Activated CD4-positive, alpha-beta memory T cell treated with anti-CD3 and anti-CD28 coated beads for 36 hours (primary cell): Measurements from ENCODE around the gene CKAP5. TPM values are rescaled to one million over a fixed set of nuclear protein-coding genes. Genes with fewer than 3 reads are reported as not detected.

Experiments used
- CTCF ChIA-PET: fragments of 350-600 bp; sonication (Branson Sonifier 250); formaldehyde crosslinking; loops from one replicate; lab custom pipeline; 2021; ENCODE audit warnings: antibody characterized with exemption, inconsistent platforms; lab: Charles Lee
- POLR2A ChIA-PET: fragments of 350-600 bp; sonication (Branson Sonifier 250); formaldehyde crosslinking; loops from one replicate; lab custom pipeline; 2021; ENCODE audit warnings: antibody characterized with exemption; lab: Charles Lee
- DNase-seq: peaks from one replicate; pipeline ENCODE4 v3.0.0-alpha.2; 2020
- H3K27ac Mint-ChIP-seq: one replicate; pipeline ENCODE4 v1.8.0; 2021; ENCODE audit warnings: mixed read lengths
- H3K27me3 Mint-ChIP-seq: one replicate; pipeline ENCODE4 v1.8.0; 2021; ENCODE audit warnings: mixed read lengths
- H3K36me3 Mint-ChIP-seq: one replicate; pipeline ENCODE4 v1.8.0; 2021; ENCODE audit warnings: mixed read lengths
- H3K4me1 Mint-ChIP-seq: one replicate; pipeline ENCODE4 v1.8.0; 2021; ENCODE audit warnings: low read depth, mixed read lengths
- H3K4me3 Mint-ChIP-seq: one replicate; pipeline ENCODE4 v1.8.0; 2021; ENCODE audit warnings: mild to moderate bottlenecking, mixed read lengths
- H3K9me3 Mint-ChIP-seq: one replicate; pipeline ENCODE4 v1.8.0; 2021; ENCODE audit warnings: mixed read lengths
- intact Hi-C: fragments of 100-400 bp; cut with micrococcal nuclease; formaldehyde crosslinking; loops from one replicate; pipeline ENCODE4 v1.15.1; 2023
- total RNA-seq, 2 experiments: library from RNA; stranded (reverse); gene quantifications; one replicate each; pipeline ENCODE4 v1.2.3, GENCODE V29; 2021

The CKAP5 gene
- total RNA-seq, 2 experiments from 2014 or later = 174 TPM

DNA sequence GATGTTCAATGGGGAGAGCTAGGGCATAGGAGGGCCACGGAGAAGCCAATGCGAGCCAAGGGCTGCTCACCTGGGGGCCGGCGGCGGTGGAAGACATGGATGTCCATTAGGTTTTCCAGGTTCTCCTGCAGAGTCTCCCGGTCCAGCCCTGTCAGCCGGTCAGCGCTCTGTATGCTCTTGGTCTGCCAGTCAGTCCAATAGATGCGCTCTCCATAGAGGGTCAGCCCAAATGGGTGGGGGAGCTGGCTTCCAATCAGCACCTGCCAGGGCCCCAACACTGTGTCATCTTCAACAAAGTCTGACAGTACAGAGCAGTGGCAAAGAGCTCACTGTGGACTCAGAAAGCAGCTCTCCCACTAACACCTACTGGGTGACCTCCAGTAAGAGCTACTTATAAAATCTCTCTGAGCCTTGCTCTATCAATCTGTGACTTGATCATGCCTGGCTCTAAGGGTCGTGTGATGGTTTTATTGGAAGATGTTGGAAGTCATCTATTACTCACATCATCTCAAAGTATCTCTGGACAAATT lies 33.0 kb upstream of the CKAP5 start:
- CTCF ChIA-PET = interaction anchor here (1.1 to 3.7 kb wide), 2 partner anchors 17 to 275 kb away, joined by 3 to 17 read pairs; no protein-coding TSS in a partner anchor
- DNase-seq = no peak
- Mint-ChIP-seq H3K4me3 (no peak overlapping the region), H3K36me3 (no peaks in the 10 kb centered on the region), H3K27ac (no peak overlapping the region), H3K4me1 (no peaks in the 10 kb centered on the region), H3K9me3 (no peaks in the 10 kb centered on the region), H3K27me3 (peaks cover 4% of the 10 kb centered on the region)
- intact Hi-C loops = no loop called here
- POLR2A ChIA-PET = no interaction called here

DNA sequence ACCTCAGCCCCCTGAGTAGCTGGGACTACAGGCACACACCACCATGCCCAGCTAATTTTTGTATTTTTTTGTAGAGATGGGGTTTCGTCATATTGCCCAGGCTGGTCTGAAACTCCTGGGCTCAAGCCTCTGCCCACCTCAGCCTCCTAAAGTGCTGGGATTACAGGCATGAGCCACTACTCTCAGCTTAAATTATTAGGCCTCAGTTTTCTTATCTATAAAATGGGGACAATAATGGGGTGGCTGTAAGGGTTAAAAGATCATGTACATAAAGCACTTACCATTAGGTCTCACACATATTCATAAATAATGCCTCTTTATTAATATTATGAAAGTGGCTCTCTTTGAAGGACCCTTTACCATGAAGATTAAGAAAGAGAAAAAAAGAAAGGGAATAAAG lies 31.5 kb upstream of the CKAP5 start:
- CTCF ChIA-PET = interaction anchor here (2.5 kb wide), 1 partner anchor 276 kb away, joined by 8 read pairs; no protein-coding TSS in a partner anchor
- POLR2A ChIA-PET = no interaction called here

DNA sequence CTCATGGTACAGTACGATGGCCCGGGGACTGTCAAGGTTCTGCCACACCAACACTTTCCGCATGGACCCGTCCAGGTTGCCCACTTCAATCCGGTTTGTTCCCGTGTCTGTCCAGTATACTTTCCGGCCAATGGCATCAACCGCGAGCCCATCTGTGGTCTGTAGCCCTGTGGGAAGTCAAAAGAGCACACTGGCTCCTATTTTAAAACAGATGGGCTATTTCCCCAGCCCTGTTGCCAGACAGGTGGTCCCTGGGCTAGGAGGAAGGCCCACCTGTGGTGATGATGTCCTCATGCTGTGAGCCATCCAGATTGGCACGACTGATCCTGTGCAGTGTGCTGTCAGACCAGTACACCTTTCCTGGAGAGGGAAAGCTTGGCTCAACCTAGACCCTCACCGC lies 30.4 kb upstream of the CKAP5 start:
- no peaks in the 10 kb centered on the region for H3K27me3 Mint-ChIP-seq
- H3K36me3 Mint-ChIP-seq = no peaks in the 10 kb centered on the region
- intact Hi-C loops = no loop called here
- ChIA-PET POLR2A (no interaction called here), CTCF (interaction anchor here (2.5 kb wide), 1 partner anchor 277 kb away, joined by 8 read pairs; no protein-coding TSS in a partner anchor)
- no peak for DNase-seq
- no peaks in the 10 kb centered on the region for H3K9me3 Mint-ChIP-seq
- H3K27ac Mint-ChIP-seq = no peak overlapping the region
- no peaks in the 10 kb centered on the region for H3K4me1 Mint-ChIP-seq
- no peak overlapping the region for H3K4me3 Mint-ChIP-seq

More for the DNA sequence above, 31.5 kb upstream of the CKAP5 start:
- H3K4me1 Mint-ChIP-seq = no peaks in the 10 kb centered on the region
- H3K27ac Mint-ChIP-seq = no peak overlapping the region
- H3K27me3 Mint-ChIP-seq = no peaks in the 10 kb centered on the region
- no peaks in the 10 kb centered on the region for H3K36me3 Mint-ChIP-seq
- intact Hi-C loops = no loop called here
- DNase-seq = no peak
- H3K4me3 Mint-ChIP-seq = no peak overlapping the region
- H3K9me3 Mint-ChIP-seq = no peaks in the 10 kb centered on the region

DNA sequence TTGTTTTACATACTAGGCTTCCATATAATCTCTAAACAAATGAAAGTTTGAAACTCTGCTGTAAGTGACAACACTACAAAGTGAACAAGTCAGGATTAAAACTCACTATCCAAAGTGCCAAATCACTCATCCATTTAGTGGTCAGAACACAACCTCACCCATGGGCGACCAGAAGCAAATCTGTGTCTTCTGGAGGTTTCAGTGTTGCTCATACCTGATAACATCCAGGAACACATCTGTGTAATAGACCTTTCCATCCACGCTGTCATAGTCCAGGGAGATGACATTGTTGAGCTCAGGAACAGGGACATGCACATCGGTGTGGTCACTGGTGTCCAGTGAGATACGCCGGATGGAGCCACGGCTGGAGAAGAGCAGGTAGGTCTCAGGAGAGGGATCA lies 28.5 kb upstream of the CKAP5 start:
- POLR2A ChIA-PET = no interaction called here
- CTCF ChIA-PET = interaction anchor here (0.6 kb wide), 1 partner anchor 179 kb away, joined by 3 read pairs; no protein-coding TSS in a partner anchor
- intact Hi-C loops = no loop called here

DNA sequence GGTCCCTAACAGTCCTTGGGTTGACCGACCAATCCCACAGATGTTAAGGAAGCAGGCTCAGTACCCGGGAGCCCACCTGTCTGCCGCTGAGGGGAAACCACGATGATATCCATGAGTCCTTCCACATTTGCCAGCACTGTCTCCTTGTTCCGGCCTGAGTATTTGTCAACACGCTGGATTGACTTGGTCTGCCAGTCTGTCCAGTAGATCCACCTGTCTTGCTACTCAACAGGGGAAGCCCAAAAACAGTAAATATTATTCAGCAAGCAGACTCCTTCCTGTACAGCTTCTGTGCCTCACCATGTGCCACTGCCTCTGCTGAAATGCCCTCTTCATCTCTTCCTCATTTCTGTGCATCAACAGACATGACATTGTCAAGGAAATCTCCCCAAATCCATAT lies 22.8 kb upstream of the CKAP5 start:
- intact Hi-C loops = no loop called here
- ChIA-PET CTCF (no interaction called here), POLR2A (no interaction called here)
- Mint-ChIP-seq H3K27ac (no peak overlapping the region), H3K36me3 (no peaks in the 10 kb centered on the region), H3K9me3 (no peaks in the 10 kb centered on the region), H3K4me3 (no peak overlapping the region), H3K4me1 (no peaks in the 10 kb centered on the region), H3K27me3 (no peaks in the 10 kb centered on the region)
- DNase-seq = no peak

More for the DNA sequence above, 28.5 kb upstream of the CKAP5 start:
- Mint-ChIP-seq H3K27ac (no peak overlapping the region), H3K4me1 (no peaks in the 10 kb centered on the region), H3K9me3 (no peaks in the 10 kb centered on the region), H3K36me3 (no peaks in the 10 kb centered on the region), H3K4me3 (no peak overlapping the region), H3K27me3 (no peaks in the 10 kb centered on the region)
- DNase-seq = no peak

DNA sequence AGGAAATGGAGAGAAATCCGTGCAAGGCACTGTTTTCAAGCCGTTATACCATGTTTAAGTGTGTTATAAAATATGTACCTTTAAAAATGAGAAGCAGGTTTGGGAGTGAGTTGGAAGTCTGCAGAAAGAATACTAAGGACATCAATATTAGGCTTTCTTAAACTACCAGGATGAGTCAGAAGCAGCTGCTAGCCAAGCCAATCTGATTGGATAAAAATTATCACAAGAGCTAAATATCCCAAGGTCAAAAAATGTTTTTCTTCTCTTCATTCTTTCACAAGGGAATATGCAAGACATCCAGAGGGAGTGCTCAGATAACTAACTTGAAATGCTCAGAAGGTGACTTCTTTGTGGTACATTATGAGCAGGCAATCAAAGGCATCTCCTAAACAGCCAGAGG lies 19.3 kb upstream of the CKAP5 start:
- ChIA-PET POLR2A (no interaction called here), CTCF (interaction anchor here (0.6 to 2.2 kb wide), 2 partner anchors 16 to 296 kb away, joined by 3 to 6 read pairs; no protein-coding TSS in a partner anchor)
- no peaks in the 10 kb centered on the region for H3K36me3 Mint-ChIP-seq
- intact Hi-C loops = no loop called here
- H3K27me3 Mint-ChIP-seq = no peaks in the 10 kb centered on the region
- no peak overlapping the region for H3K27ac Mint-ChIP-seq
- H3K4me1 Mint-ChIP-seq = no peaks in the 10 kb centered on the region
- no peaks in the 10 kb centered on the region for H3K9me3 Mint-ChIP-seq
- H3K4me3 Mint-ChIP-seq = no peak overlapping the region
- DNase-seq = no peak

DNA sequence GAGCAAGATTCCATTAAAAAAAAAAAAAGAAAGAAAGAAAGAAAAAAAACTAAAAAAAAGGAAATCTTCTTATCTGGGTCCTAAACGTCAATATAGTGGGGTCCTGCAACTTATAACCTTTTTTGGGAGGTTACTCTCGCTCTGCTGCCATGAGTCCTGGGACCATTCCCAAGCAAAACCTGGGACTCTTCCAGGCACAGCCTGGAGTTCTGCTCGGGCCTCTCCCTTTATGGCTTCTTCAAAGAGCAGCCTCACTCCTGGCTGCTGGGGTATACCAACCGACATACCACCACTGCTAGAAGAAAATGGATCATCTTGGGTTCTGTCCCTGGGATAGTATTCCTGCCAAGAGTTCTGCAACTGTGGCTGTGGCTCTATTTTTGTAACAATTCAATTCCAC lies 14.1 kb upstream of the CKAP5 start:
- ChIA-PET CTCF (interaction anchor here (0.7 kb wide), 1 partner anchor 274 kb away, joined by 3 read pairs; no protein-coding TSS in a partner anchor), POLR2A (no interaction called here)
- no peak overlapping the region for H3K4me3 Mint-ChIP-seq
- no peaks in the 10 kb centered on the region for H3K4me1 Mint-ChIP-seq
- H3K27me3 Mint-ChIP-seq = no peaks in the 10 kb centered on the region
- intact Hi-C loops = loop anchor here (1.0 kb wide), 1 partner anchor 26 kb away; no protein-coding TSS in a partner anchor
- no peaks in the 10 kb centered on the region for H3K9me3 Mint-ChIP-seq
- no peaks in the 10 kb centered on the region for H3K36me3 Mint-ChIP-seq
- H3K27ac Mint-ChIP-seq = no peak overlapping the region
- DNase-seq = no peak

DNA sequence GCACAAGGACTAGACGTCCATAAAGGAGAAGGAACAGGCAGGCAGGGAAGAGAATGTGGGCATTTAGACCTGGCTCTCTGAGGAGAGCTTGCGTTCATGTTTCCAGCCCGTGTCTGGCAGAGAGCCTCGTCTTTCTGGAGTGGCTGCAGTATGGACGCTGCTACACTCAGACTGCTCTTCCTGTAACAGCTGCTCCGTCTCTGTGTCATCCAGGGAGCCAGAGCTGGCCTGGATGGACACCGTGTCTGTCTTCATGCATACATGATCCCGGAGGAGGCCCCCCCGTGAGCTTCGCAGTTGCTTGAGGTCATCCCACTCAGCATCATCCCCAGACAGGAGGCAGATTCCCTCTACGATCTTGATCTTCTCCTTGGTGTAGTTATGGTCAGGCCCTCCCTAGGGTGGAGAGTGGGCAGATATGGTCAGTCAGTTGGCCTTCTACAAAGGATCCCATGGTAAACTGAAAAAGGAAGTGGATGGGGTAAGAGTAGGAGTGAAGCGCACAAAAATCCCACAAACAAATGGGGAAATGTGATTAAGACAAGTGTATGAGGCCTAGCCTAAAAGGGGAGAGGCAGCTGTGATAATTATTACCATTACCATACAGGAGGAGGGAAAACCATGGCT lies 13.0 kb upstream of the CKAP5 start:
- no peaks in the 10 kb centered on the region for H3K36me3 Mint-ChIP-seq
- ChIA-PET POLR2A (no interaction called here), CTCF (no interaction called here)
- intact Hi-C loops = no loop called here
- H3K9me3 Mint-ChIP-seq = no peaks in the 10 kb centered on the region
- H3K4me3 Mint-ChIP-seq = no peak overlapping the region
- no peaks in the 10 kb centered on the region for H3K27me3 Mint-ChIP-seq
- no peak overlapping the region for H3K27ac Mint-ChIP-seq
- DNase-seq = no peak
- H3K4me1 Mint-ChIP-seq = no peaks in the 10 kb centered on the region

DNA sequence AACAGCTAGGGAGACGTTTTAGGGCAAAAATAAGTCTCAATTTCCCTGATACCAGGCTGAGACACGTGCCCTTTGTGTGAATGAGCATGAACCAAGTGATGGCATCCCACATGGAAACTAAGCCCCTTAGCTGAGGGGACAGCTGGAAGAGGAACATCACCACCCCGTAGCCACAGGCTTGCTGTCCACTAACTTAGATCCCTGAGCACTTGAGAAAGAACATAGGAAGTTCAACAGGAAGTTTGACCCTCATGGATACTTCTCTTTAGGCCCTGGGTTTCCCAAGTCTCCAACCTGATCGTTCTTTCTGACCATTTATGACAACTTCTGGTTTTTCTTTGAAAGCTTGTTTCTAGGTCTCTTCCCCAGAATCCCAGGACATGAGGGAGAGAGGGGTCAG lies 11.6 kb upstream of the CKAP5 start:
- Mint-ChIP-seq H3K4me3 (no peak overlapping the region), H3K36me3 (no peaks in the 10 kb centered on the region), H3K27me3 (no peaks in the 10 kb centered on the region), H3K27ac (no peak overlapping the region), H3K9me3 (no peaks in the 10 kb centered on the region), H3K4me1 (no peaks in the 10 kb centered on the region)
- ChIA-PET POLR2A (no interaction called here), CTCF (no interaction called here)
- intact Hi-C loops = no loop called here
- no peak for DNase-seq

DNA sequence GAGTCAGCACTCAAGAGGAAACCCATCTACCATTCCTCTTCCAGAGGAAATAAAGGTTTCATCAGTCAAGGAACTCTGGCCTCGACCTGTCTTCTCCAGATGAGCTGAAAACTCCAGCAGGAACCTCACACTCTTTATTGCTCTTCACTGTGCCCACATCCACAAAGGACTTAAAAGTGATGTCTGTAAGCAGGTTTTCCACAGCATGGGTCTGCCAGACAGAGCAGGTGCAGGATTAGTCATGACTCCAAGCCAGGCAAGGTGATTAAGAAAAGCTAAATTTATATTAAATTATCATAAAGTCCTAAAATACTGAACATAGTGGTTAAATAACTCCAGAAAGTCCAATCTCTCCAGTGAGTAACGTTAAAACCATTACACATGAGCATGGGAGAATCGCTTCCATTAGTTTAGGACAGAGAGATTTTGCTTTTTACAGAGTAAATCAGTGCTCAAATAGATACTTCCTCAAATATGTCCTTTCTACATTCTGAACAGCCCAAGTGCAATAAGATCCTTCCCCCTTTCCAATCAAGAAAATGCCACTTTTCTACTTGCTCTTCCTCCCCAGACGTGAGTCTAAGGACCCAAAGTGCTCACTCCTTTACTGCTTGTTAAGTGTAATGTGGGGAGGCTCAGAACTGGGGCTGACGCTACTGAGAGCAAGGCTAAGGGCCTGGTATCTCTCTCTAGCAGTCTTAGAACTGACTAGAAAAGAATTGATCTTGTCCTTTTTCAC lies 10.7 kb upstream of the CKAP5 start:
- no peak overlapping the region for H3K27ac Mint-ChIP-seq
- POLR2A ChIA-PET = no interaction called here
- CTCF ChIA-PET = no interaction called here

DNA sequence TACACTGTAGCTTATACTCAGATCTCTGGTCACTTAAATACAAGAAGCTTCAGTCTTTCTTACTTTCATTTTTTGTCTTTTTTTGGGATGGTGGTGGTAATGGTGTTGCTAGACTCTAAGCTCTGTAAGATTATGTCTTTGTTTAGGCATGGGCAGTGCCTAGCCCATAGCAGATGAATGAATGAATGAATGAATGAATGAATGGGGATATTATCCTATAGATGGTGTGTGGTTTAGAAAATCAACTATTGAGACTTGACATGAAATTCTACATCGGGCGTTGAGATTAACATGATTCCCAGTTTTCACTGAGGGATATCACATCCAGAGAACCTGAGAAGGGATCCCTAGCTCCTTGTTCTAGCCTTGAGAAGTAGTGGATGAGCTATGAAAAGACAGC lies 9.8 kb upstream of the CKAP5 start:
- Mint-ChIP-seq H3K36me3 (no peaks in the 10 kb centered on the region), H3K4me3 (no peak overlapping the region), H3K4me1 (no peaks in the 10 kb centered on the region), H3K27me3 (no peaks in the 10 kb centered on the region), H3K9me3 (peaks cover 2% of the 10 kb centered on the region), H3K27ac (no peak overlapping the region)
- DNase-seq = no peak
- ChIA-PET POLR2A (no interaction called here), CTCF (interaction anchor here (0.6 kb wide), 1 partner anchor 201 kb away, joined by 3 read pairs; no protein-coding TSS in a partner anchor)
- intact Hi-C loops = no loop called here

More for the DNA sequence above, 10.7 kb upstream of the CKAP5 start:
- Mint-ChIP-seq H3K4me1 (no peaks in the 10 kb centered on the region), H3K9me3 (no peaks in the 10 kb centered on the region), H3K4me3 (no peak overlapping the region), H3K36me3 (no peaks in the 10 kb centered on the region), H3K27me3 (no peaks in the 10 kb centered on the region)
- intact Hi-C loops = no loop called here
- no peak for DNase-seq

DNA sequence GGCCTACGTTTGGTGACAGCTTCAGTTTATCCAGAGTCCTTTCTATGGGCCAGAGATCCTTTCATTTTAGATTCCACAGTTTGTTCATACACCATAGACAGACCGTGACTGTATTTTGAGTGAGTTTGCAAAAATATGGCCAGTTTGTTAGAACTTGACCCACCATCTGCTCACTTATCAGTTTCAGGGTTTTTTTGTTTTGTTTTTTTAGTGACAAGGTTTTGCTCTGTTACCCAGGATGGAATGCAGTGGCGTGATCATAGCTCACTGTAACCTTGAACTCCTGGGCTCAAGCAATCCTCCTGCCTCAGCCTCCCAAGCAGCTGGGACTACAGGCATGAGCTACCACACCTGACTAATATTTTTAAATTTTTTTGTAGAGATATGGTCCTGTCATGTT lies 9.1 kb upstream of the CKAP5 start:
- ChIA-PET CTCF (interaction anchor here (0.6 kb wide), 1 partner anchor 201 kb away, joined by 3 read pairs; no protein-coding TSS in a partner anchor), POLR2A (no interaction called here)

More for the DNA sequence above, 9.1 kb upstream of the CKAP5 start:
- DNase-seq = no peak
- no peak overlapping the region for H3K4me3 Mint-ChIP-seq
- no peaks in the 10 kb centered on the region for H3K4me1 Mint-ChIP-seq
- no peaks in the 10 kb centered on the region for H3K27me3 Mint-ChIP-seq
- intact Hi-C loops = no loop called here
- H3K27ac Mint-ChIP-seq = no peak overlapping the region
- no peaks in the 10 kb centered on the region for H3K36me3 Mint-ChIP-seq
- peaks cover 2% of the 10 kb centered on the region for H3K9me3 Mint-ChIP-seq
